ENCODE measurements around the gene SFMBT2.

The SFMBT2 gene

GRCh38 chr10:7136016-7136415 lies 274.8 kb downstream of the SFMBT2 start:
- no peak for DNase-seq (ENCODE audit: low read depth in 2 of 2)

- no peak for DNase-seq (ENCODE audit: low read depth in 2 of 2)
These were observed 275.6 kb downstream of the SFMBT2 start for GRCh38 chr10:7135188-7135587.

- no peak for DNase-seq (ENCODE audit: low read depth in 2 of 2)
These were observed 276.4 kb downstream of the SFMBT2 start for GRCh38 chr10:7134448-7134847.

GRCh38 chr10:7133958-7134357 lies 276.9 kb downstream of the SFMBT2 start:
- no peak for DNase-seq (ENCODE audit: low read depth in 2 of 2)

GRCh38 chr10:7133278-7133677 lies 277.6 kb downstream of the SFMBT2 start:
- no peak for DNase-seq (ENCODE audit: low read depth in 2 of 2)

- no peak for DNase-seq (ENCODE audit: low read depth in 2 of 2)
These were observed 280.5 kb downstream of the SFMBT2 start for GRCh38 chr10:7130191-7130911.

GRCh38 chr10:7123774-7124173 lies 287.1 kb downstream of the SFMBT2 start:
- DNase-seq (ENCODE audit: low read depth in 2 of 2): no peak

GRCh38 chr10:7122561-7122960 lies 288.3 kb downstream of the SFMBT2 start:
- no peak for DNase-seq (ENCODE audit: low read depth in 2 of 2)

- DNase-seq (ENCODE audit: low read depth in 2 of 2): peak; percentile 36 to 56
These were observed 289.6 kb downstream of the SFMBT2 start for GRCh38 chr10:7121154-7121797.

GRCh38 chr10:7119325-7120015 lies 291.4 kb downstream of the SFMBT2 start:
- DNase-seq (ENCODE audit: low read depth in 2 of 2): no peak

- no peak for DNase-seq (ENCODE audit: low read depth in 2 of 2)
These were observed 292.8 kb downstream of the SFMBT2 start for GRCh38 chr10:7117806-7118674.

GRCh38 chr10:7117177-7117799 lies 293.5 kb downstream of the SFMBT2 start:
- DNase-seq (ENCODE audit: low read depth in 2 of 2): no peak

GRCh38 chr10:7111561-7111960 lies 299.3 kb downstream of the SFMBT2 start:
- no peak for DNase-seq (ENCODE audit: low read depth in 2 of 2)

GRCh38 chr10:7111089-7111488 lies 299.7 kb downstream of the SFMBT2 start:
- DNase-seq (ENCODE audit: low read depth in 2 of 2): no peak

Measured in stimulated activated CD8-positive, alpha-beta memory T cell treated with anti-CD3 and anti-CD28 coated beads, Interleukin-2, amount 100 ng/mL, for 1 hour (primary cell).